Hematopoietic multipotent progenitor cell treated with erythropoietin and hydrocortisone succinate and interleukin-3 and kit ligand, for 8 days (in vitro differentiated cells): Measurements from ENCODE around the gene PVALB.

Experiments
- DNase-seq: peaks from one replicate; pipeline ENCODE4 v3.0.0-alpha.2; 2015

Gene PVALB

GRCh38 chr22:36846271-36846670 is 29.4 kb upstream of the PVALB start:
- no peak for DNase-seq

DNA sequence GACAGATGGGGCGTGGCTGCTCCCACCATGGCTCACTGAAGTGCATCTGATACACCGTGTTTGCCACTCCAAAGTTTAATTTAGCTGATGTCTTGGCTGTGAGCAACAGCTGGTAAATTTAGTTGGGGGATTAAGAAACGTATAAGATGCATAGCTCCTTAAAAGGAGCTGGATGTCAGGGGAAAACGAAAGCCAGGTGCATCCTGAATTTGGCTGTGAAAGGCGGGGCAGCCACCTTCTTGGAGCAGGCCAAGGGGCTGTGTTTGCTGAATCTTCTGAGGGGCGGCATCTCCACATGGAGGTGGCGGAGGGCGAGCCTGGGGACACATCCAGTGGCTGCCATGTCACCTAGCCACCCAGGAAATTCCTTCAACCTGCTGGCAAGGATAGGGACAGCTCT is 23.3 kb upstream of the PVALB start:
- DNase-seq: no peak

GRCh38 chr22:36839356-36840073 is 22.7 kb upstream of the PVALB start:
- DNase-seq: no peak

DNA sequence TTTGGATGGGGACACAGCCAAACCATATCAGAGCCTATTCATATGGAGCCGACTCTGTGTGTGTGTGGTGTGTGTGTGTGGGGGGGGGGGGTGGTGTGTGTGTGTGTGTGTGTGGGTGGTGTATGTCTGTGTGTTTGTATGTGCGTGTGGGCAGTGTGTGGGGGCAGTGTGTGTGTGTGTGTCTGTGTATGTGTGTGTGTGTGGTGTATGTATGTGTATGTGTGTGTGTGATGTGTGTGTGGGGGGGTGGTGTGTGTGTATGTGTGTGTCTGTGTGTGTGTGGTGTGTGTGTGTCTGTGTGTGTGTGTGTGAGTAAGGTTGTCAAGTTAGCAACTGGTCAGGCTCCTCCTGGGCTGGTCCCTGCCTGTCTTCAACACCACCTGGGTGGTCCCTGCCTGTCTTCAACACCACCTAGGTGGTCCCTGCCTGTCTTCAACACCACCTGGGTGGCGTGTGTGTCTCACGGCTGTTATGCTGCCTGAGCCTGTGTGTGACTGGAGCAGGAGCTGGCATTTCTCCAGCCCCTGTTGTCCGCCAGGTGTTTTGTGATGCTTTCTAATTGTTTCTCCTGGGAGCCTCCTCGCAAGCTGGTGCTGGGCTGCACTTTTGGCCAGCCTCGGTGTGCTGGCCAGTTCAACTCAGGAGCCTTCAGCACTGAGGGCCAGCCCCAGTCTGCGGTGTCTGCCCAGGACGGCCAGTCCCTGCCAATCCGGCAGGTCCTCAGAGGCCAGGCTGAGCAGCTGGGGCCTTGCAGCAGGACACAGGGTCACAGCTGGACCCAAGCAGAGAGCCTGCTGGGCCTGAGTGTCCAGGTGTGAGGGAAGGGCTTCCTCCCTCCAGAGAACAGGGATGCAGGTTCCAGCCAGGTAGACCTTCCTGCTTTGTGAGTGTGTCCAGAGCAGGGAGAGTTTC is 21.5 kb upstream of the PVALB start:
- DNase-seq: no peak

- DNase-seq: no peak
Observed at GRCh38 chr22:36835903-36836302, 19.1 kb upstream of the PVALB start.

GRCh38 chr22:36833073-36833472 is 16.2 kb upstream of the PVALB start:
- no peak for DNase-seq

GRCh38 chr22:36831717-36832116 is 14.9 kb upstream of the PVALB start:
- DNase-seq: no peak

GRCh38 chr22:36831206-36831605 is 14.4 kb upstream of the PVALB start:
- no peak for DNase-seq

GRCh38 chr22:36830601-36831000 is 13.8 kb upstream of the PVALB start:
- DNase-seq: no peak

DNA sequence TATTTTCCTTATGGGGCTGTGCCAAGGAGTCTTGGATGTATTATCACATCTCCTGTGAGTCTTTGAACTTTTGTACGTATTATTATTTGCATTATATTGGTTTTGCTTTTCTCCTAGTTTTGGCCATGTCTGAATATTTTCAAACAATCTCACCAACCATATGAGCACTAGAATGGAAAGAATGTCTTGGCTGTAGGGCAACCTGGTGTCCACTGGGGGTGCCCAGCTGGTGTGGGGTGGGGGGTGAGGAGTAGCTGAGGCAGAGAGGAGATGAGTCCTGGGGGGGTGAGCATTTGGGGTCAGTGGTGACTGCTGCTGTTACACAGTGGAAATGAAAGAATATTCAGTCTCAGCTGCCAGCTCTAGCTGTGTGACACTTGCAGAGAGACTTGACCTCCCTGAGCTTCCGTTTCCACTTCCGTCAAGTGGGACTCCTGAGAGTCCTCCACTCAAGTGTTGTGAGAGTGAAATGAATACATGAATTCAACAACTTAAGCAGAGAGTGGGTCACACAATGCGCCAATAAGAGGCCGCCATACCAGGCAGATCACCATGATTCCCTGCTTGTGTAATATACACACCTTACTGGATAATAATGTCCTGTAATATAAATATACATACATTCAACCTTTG is 12.7 kb upstream of the PVALB start:
- no peak for DNase-seq

GRCh38 chr22:36828815-36829214 is 12.0 kb upstream of the PVALB start:
- no peak for DNase-seq

- DNase-seq: no peak
Observed at GRCh38 chr22:36826262-36826661, 9.4 kb upstream of the PVALB start.

GRCh38 chr22:36824655-36825054 is 7.8 kb upstream of the PVALB start:
- no peak for DNase-seq

- DNase-seq: no peak
Observed at GRCh38 chr22:36823186-36823839, 6.5 kb upstream of the PVALB start.

- DNase-seq: no peak
Observed at GRCh38 chr22:36822581-36822980, 5.7 kb upstream of the PVALB start.

DNA sequence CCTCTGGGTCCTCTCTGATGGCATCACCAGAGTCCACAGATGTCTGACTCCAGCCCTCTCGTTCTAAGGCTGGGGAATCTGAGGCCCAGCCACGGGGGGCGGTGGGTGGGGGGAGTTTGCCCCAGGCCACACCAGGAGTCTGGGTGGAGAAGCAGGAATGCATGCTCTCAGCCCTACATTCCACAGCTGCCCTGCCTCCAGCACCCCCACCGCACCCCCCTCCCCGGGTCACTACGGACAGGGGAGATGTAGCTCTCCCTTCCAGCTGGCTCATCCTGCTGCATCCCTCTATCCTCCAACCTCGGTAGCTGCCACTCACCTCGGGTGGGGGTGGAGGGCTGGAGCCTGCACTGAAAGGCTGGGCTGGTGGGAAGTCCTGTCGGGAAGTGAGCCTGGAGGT is 2.3 kb upstream of the PVALB start:
- no peak for DNase-seq

GRCh38 chr22:36818010-36818642 is 1.3 kb upstream of the PVALB start:
- no peak for DNase-seq

DNA sequence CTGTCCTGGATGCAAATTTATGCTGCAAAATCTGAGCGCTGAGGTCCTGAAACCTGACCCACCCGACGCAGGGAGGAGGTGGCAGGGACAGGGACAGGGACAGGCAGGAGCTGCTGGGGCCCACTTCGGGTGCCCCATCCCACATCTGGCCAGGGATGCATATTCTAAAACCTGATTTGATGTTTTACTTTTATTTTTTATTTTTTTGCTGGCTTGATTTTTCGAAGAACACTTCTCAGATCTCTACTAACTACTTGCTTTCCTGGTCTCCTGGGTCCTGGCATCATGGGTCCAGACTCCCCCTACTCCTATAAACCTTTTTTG is 652 bp upstream of the PVALB start:
- no peak for DNase-seq

- DNase-seq: no peak
Observed at GRCh38 chr22:36816339-36816635, 548 bp downstream of the PVALB start.

- no peak for DNase-seq
Observed at GRCh38 chr22:36815558-36816338, 1.1 kb downstream of the PVALB start.

GRCh38 chr22:36814801-36815200 is 2.0 kb downstream of the PVALB start:
- DNase-seq: no peak

DNA sequence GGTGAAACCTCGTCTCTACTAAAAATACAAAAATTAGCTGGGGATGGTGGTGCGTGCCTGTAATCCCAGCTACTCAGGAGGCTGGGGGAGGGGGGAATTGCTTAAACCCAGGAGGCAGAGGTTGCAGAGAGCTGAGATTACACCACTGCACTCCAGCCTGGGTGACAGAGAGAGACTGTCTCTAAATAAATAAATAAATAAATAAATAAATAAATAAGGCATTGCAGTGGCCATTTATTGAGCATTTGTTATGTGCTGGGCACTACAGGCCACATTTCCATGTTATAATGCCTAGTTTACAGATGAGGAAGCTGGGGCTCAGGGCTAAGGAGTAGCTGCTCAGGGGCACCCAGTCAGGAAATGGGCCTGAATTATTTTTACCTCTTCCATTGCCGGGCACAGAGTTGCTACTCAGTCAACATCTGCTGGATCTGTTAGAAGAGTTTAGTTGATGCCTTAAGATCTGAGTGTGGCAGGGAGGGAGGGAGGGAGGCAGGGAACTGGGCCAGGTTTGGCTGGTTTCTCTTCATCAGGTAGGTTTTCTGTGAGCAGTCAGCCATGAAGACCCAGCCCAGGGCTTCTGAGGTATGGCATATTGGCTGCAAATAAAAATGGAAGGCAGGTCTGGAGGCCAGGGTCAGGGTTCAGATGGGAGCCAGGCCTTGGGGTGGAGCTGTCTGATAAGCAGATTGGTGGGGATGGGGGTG is 5.6 kb downstream of the PVALB start:
- peak; percentile 19 for DNase-seq
